HCT116 (cell line): ENCODE data around the gene LCA5L.

Experiments
- CEBPB ChIP-seq: IDR thresholded peaks from 2 replicates; pipeline ENCODE4 v1.6.1; 2012; ENCODE audit warnings: low read depth
- CTCF ChIP-seq, 3 experiments: fragments of 200-600 bp in 1 of 3; sonication (generic) in 1 of 3; IDR thresholded peaks in 2 of 3; conservative IDR thresholded peaks in 1 of 3; 2 replicates each; pipeline ENCODE4 v1.5.1; 2012 to 2017; ENCODE audit warnings: low read depth in 2 of 3, low read length in 2 of 3, antibody characterized with exemption in 1 of 3, borderline replicate concordance in 1 of 3, control low read depth in 1 of 3, mild to moderate bottlenecking in 1 of 3, mixed read lengths in 1 of 3, mixed run types in 1 of 3, moderate library complexity in 1 of 3; ENCODE audit not compliant: insufficient read depth in 1 of 3
- EGR1 ChIP-seq: IDR thresholded peaks from 2 replicates; pipeline ENCODE4 v1.6.1; 2012; ENCODE audit warnings: low read depth
- ELF1 ChIP-seq: IDR thresholded peaks from 2 replicates; pipeline ENCODE4 v1.6.1; 2012; ENCODE audit warnings: low read depth, borderline replicate concordance
- EZH2 ChIP-seq: fragments of 200-600 bp; sonication (generic); IDR thresholded peaks from 2 replicates; pipeline ENCODE4 v1.6.1; 2017; ENCODE audit warnings: antibody characterized with exemption, mixed run types
- POLR2A ChIP-seq: IDR thresholded peaks from 2 replicates; pipeline ENCODE4 v1.7.0; 2011; ENCODE audit warnings: borderline replicate concordance; ENCODE audit not compliant: insufficient read depth, insufficient read length; ENCODE audit errors: extremely low read depth
- POLR2AphosphoS5 ChIP-seq: IDR thresholded peaks from 2 replicates; pipeline ENCODE4 v1.6.1; 2011; ENCODE audit warnings: mild to moderate bottlenecking, low read depth, low read length, moderate library complexity
- RAD21 ChIP-seq: IDR thresholded peaks from 2 replicates; pipeline ENCODE4 v1.6.1; 2012; ENCODE audit warnings: low read depth, mild to moderate bottlenecking
- ZNF274 ChIP-seq: fragments of 200-500 bp; sonication (Bioruptor generic); IDR thresholded peaks from 2 replicates; pipeline ENCODE4 v1.6.1; 2014; ENCODE audit warnings: mild to moderate bottlenecking, low read depth, low read length, inconsistent platforms
- TF ChIP-seq, protein P1 (sequence below): IDR thresholded peaks from 2 replicates; pipeline ENCODE4 v1.6.1; 2012; ENCODE audit warnings: low read depth

DNA sequence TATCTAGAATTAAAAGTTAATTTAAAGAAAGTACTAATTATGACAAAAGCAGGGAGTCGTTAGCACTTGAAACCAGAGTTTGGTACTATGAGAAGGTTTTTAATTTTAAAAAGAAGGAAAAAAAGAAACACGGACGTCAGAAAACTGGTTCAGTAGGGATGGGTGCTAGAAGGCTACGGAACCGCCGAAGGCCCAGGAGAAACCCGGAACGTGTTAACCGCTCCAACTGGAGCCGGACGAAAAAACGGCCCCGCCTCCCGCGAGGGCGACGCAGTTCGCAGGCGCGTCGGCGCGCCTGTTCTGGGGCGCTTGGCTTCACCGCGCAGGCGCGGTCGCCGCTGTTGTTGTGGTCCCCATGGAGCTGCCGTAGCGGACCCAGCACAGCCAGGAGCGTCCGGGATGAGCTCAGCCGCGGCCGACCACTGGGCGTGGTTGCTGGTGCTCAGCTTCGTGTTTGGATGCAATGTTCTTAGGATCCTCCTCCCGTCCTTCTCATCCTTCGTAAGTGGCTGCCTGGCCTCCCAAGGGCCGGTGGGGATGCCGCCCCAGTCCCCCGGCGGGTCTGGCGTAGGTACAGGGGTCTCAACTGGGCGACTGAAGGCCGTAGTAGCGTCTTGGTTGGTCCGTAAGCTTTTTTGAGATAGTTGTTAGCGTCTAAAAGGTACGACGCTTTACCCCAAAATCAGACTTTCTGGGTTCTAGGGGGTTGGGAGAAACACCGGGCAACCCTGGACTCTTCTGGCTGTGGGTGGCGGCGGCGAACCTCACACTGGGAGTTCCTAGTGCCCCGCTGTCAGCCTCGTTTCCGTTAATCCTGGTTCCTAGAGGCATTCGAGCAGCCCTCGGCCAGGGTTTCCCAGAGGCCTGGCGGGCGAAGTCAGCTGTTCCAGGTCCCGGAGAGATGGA lies 65.3 kb downstream of the LCA5L start:
- TF ChIP-seq CEBPB (no peak), CTCF (IDR thresholded peaks at IDR 0.05 in 2 of 3, conservative IDR thresholded peaks at IDR 0.05 in 1 of 3; ENCODE audit: borderline replicate concordance in 1 of 3, insufficient read depth in 1 of 3, low read depth in 2 of 3, low read length in 2 of 3) (no peak), EZH2 (no peak), POLR2AphosphoS5 (peak; percentile 83), ELF1 (no peak), POLR2A (peak; percentile 62), ZNF274 (no peak), EGR1 (no peak), RAD21 (no peak)
- TF ChIP-seq, protein P1, sequence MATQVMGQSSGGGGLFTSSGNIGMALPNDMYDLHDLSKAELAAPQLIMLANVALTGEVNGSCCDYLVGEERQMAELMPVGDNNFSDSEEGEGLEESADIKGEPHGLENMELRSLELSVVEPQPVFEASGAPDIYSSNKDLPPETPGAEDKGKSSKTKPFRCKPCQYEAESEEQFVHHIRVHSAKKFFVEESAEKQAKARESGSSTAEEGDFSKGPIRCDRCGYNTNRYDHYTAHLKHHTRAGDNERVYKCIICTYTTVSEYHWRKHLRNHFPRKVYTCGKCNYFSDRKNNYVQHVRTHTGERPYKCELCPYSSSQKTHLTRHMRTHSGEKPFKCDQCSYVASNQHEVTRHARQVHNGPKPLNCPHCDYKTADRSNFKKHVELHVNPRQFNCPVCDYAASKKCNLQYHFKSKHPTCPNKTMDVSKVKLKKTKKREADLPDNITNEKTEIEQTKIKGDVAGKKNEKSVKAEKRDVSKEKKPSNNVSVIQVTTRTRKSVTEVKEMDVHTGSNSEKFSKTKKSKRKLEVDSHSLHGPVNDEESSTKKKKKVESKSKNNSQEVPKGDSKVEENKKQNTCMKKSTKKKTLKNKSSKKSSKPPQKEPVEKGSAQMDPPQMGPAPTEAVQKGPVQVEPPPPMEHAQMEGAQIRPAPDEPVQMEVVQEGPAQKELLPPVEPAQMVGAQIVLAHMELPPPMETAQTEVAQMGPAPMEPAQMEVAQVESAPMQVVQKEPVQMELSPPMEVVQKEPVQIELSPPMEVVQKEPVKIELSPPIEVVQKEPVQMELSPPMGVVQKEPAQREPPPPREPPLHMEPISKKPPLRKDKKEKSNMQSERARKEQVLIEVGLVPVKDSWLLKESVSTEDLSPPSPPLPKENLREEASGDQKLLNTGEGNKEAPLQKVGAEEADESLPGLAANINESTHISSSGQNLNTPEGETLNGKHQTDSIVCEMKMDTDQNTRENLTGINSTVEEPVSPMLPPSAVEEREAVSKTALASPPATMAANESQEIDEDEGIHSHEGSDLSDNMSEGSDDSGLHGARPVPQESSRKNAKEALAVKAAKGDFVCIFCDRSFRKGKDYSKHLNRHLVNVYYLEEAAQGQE: no peak
